DND-41 (cell line): ENCODE results near the gene WDR17.

Experiments
- ATAC-seq: fragments of 200-7000 bp; cut with Tn5 transposase; 3 replicates; pipeline ENCODE4 v1.9.1; 2021; ENCODE audit warnings: low read depth; ENCODE audit not compliant: insufficient read depth
- DNase-seq: peaks from one replicate; pipeline ENCODE4 v3.0.0-alpha.2; 2020
- H2AFZ ChIP-seq: 2 replicates; pipeline ENCODE4 v1.6.0; 2012; ENCODE audit warnings: low read depth, low read length
- H3K27ac ChIP-seq: 2 replicates; pipeline ENCODE4 v1.5.1; 2012; ENCODE audit warnings: low read length, inconsistent platforms
- H3K27me3 ChIP-seq: fragments of 200-600 bp; sonication (generic); 2 replicates; pipeline ENCODE4 v1.6.0; 2012; ENCODE audit warnings: low read length, mild to moderate bottlenecking, inconsistent platforms; ENCODE audit not compliant: insufficient read depth, poor library complexity
- H3K36me3 ChIP-seq: 2 replicates; pipeline ENCODE4 v1.5.1; 2012; ENCODE audit warnings: low read length, inconsistent platforms; ENCODE audit not compliant: insufficient read depth
- H3K4me1 ChIP-seq: 2 replicates; pipeline ENCODE4 v1.5.1; 2012; ENCODE audit warnings: mild to moderate bottlenecking, low read length; ENCODE audit not compliant: insufficient read depth
- H3K4me2 ChIP-seq: 2 replicates; pipeline ENCODE4 v1.6.0; 2012; ENCODE audit warnings: mild to moderate bottlenecking, moderate library complexity, low read length, inconsistent platforms; ENCODE audit not compliant: insufficient read depth
- H3K4me3 ChIP-seq, 2 experiments: fragments of 200-600 bp in 1 of 2; shearing (Covaris generic) in 1 of 2; 2 replicates each; pipeline ENCODE4 v1.5.1; 2012 to 2016; ENCODE audit warnings: inconsistent platforms in 2 of 2, low read length in 2 of 2, mild to moderate bottlenecking in 2 of 2, low read depth in 1 of 2, moderate library complexity in 1 of 2
- H3K79me2 ChIP-seq: 2 replicates; pipeline ENCODE4 v1.6.0; 2012; ENCODE audit warnings: low read length, inconsistent platforms; ENCODE audit not compliant: insufficient read depth
- H3K9ac ChIP-seq: 2 replicates; pipeline ENCODE4 v1.6.0; 2012; ENCODE audit warnings: low read depth, mild to moderate bottlenecking, inconsistent platforms, low read length, moderate library complexity
- H3K9me3 ChIP-seq: 2 replicates; pipeline ENCODE4 v1.5.1; 2012; ENCODE audit warnings: low read length, moderate library complexity, mild to moderate bottlenecking, inconsistent platforms; ENCODE audit not compliant: insufficient read depth, severe bottlenecking
- H4K20me1 ChIP-seq: 2 replicates; pipeline ENCODE4 v1.6.0; 2012; ENCODE audit warnings: low read length; ENCODE audit not compliant: insufficient read depth
- CTCF ChIP-seq: IDR thresholded peaks from 2 replicates; pipeline ENCODE4 v1.5.1; 2012; ENCODE audit warnings: borderline replicate concordance, low read length, moderate library complexity, mild to moderate bottlenecking; ENCODE audit not compliant: poor library complexity, severe bottlenecking; ENCODE audit errors: extremely low read depth
- EZH2 ChIP-seq: IDR thresholded peaks from 3 replicates; pipeline ENCODE4 v1.6.1; 2012; ENCODE audit warnings: borderline replicate concordance, low read depth, mild to moderate bottlenecking, moderate library complexity, low read length, inconsistent platforms; ENCODE audit not compliant: severe bottlenecking

The WDR17 gene

GRCh38 chr4:176137631-176138030 lies 72.0 kb downstream of the WDR17 start:
- Histone ChIP-seq H2AFZ (no peak overlapping the region), H3K9ac (no peak overlapping the region), H3K9me3 (no peaks in the 10 kb centered on the region), H3K4me1 (no peaks in the 10 kb centered on the region), H3K4me2 (no peak overlapping the region), H3K36me3 (no peaks in the 10 kb centered on the region), H3K79me2 (no peaks in the 10 kb centered on the region), H3K27ac (no peak overlapping the region), H4K20me1 (no peaks in the 10 kb centered on the region), H3K4me3 (no peak overlapping the region), H3K27me3 (no peaks in the 10 kb centered on the region)
- no peak for DNase-seq
- no peak for TF ChIP-seq CTCF
- no peak for TF ChIP-seq EZH2
- no peak for ATAC-seq

- no peak overlapping the region for H3K4me2 ChIP-seq
- ATAC-seq, result no peak
- TF ChIP-seq CTCF, result no peak
- no peak for TF ChIP-seq EZH2
Observed at GRCh38 chr4:176139518-176139917, 73.9 kb downstream of the WDR17 start.

GRCh38 chr4:176142253-176142652 lies 76.6 kb downstream of the WDR17 start:
- ATAC-seq, result no peak
- H3K79me2 ChIP-seq, result no peaks in the 10 kb centered on the region
- H3K4me1 ChIP-seq, result no peaks in the 10 kb centered on the region
- H3K27ac ChIP-seq, result no peak overlapping the region
- no peak overlapping the region for H2AFZ ChIP-seq
- TF ChIP-seq CTCF (no peak), EZH2 (no peak)
- no peak for DNase-seq
- no peaks in the 10 kb centered on the region for H3K36me3 ChIP-seq
- H3K9ac ChIP-seq, result no peak overlapping the region
- no peaks in the 10 kb centered on the region for H3K27me3 ChIP-seq
- no peak overlapping the region for H3K4me3 ChIP-seq
- no peak overlapping the region for H3K4me2 ChIP-seq
- H3K9me3 ChIP-seq, result no peaks in the 10 kb centered on the region
- H4K20me1 ChIP-seq, result no peaks in the 10 kb centered on the region

More at GRCh38 chr4:176139518-176139917, 73.9 kb downstream of the WDR17 start:
- no peaks in the 10 kb centered on the region for H3K36me3 ChIP-seq
- no peaks in the 10 kb centered on the region for H3K79me2 ChIP-seq
- DNase-seq, result no peak
- H3K9ac ChIP-seq, result no peak overlapping the region
- no peaks in the 10 kb centered on the region for H3K9me3 ChIP-seq
- no peak overlapping the region for H3K27ac ChIP-seq
- no peaks in the 10 kb centered on the region for H3K27me3 ChIP-seq
- H2AFZ ChIP-seq, result no peak overlapping the region
- H4K20me1 ChIP-seq, result no peaks in the 10 kb centered on the region
- no peaks in the 10 kb centered on the region for H3K4me1 ChIP-seq
- no peak overlapping the region for H3K4me3 ChIP-seq
